ENCODE data around the gene GMPR. TPM values are rescaled to one million over a fixed set of nuclear protein-coding genes. Genes with fewer than 3 reads are reported as not detected.

Gene GMPR
- total RNA-seq, 1 donor from 2014 or later = 2.0 TPM

DNA sequence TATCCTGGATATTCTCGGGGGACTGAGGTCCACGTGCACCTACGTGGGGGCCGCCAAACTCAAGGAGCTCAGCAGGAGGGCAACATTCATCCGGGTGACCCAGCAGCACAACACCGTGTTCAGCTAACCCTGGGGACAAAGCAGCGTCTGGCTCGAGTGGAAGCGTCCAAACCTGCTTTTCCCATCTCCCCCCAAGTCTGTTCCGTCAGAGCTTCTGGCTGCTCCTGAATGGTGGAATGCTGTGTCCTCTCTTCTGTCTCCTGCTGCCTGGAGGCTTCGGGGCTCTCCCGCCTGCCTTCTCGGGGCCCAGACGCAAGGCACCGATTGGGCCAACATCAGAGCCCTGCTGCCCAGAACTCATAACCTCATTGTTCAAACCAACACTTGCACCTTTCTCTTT lies 56.7 kb downstream of the GMPR start:
- H3K36me3 ChIP-seq = no peaks in the 10 kb centered on the region
- no peaks in the 10 kb centered on the region for H3K27me3 ChIP-seq
- intact Hi-C loops (cut with DNase I) = no loop called here
- no peak overlapping the region for H3K4me3 ChIP-seq
- TF ChIP-seq CTCF (IDR thresholded peaks at IDR 0.05) (no peak), POLR2AphosphoS5 (IDR thresholded peaks at IDR 0.05; ENCODE audit: insufficient read depth in 1 of 2, low read depth in 1 of 2) (no peak), POLR2A (IDR thresholded peaks at IDR 0.05) (no peak)
- H3K27ac ChIP-seq = no peak overlapping the region
- H3K9me3 ChIP-seq = no peaks in the 10 kb centered on the region
- DNase-seq (ENCODE audit: extremely low spot score in 2 of 2) = no peak
- H3K4me1 ChIP-seq = no peaks in the 10 kb centered on the region

- Histone ChIP-seq H3K36me3 (no peaks in the 10 kb centered on the region), H3K9me3 (no peaks in the 10 kb centered on the region), H3K4me3 (no peak overlapping the region), H3K27ac (no peak overlapping the region), H3K4me1 (no peaks in the 10 kb centered on the region), H3K27me3 (no peaks in the 10 kb centered on the region)
- intact Hi-C loops (cut with DNase I) = no loop called here
- no peak for DNase-seq (ENCODE audit: extremely low spot score in 2 of 2)
- TF ChIP-seq POLR2AphosphoS5 (IDR thresholded peaks at IDR 0.05; ENCODE audit: insufficient read depth in 1 of 2, low read depth in 1 of 2) = no peak
- TF ChIP-seq CTCF (IDR thresholded peaks at IDR 0.05) = no peak
- TF ChIP-seq POLR2A (IDR thresholded peaks at IDR 0.05) = no peak
These were observed 57.1 kb downstream of the GMPR start for GRCh38 chr6:16295471-16295870.

DNA sequence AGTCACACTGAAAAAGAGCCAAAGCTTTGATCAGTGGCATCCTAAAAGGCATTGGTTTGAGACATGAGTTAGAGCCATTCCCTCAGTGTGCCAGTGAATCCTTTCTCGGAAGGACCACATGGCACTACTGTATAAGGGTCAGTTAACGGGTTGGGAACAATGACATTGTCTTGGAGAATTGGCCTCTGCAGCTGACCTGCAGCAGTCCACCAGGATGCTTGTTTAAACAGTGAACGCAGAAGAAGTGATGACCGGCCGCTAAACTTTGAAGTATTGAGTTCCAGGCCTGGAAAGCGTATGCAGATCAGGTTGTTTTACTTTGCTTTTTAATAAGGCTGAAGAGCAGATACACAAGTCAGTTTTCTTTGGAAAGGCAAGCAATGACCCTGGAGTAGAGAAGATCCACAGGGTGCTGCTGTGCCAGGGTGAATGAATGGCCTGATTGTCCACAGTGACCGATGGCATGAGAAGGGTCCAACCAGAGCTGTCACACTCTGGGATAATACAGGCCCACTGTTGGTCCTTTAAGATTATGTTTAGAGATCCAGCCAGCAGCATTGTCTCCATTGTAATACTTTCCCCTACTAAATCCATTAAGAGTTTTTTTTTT lies 57.8 kb downstream of the GMPR start:
- no peak overlapping the region for H3K4me3 ChIP-seq
- no peak for DNase-seq (ENCODE audit: extremely low spot score in 2 of 2)
- H3K4me1 ChIP-seq = no peaks in the 10 kb centered on the region
- TF ChIP-seq POLR2A (IDR thresholded peaks at IDR 0.05) (no peak), CTCF (IDR thresholded peaks at IDR 0.05) (no peak), POLR2AphosphoS5 (IDR thresholded peaks at IDR 0.05; ENCODE audit: insufficient read depth in 1 of 2, low read depth in 1 of 2) (no peak)
- intact Hi-C loops (cut with DNase I) = no loop called here
- peaks cover 0 to 1% of the 10 kb centered on the region in 2 donors for H3K36me3 ChIP-seq
- H3K27me3 ChIP-seq = no peaks in the 10 kb centered on the region
- H3K9me3 ChIP-seq = no peaks in the 10 kb centered on the region
- H3K27ac ChIP-seq = no peak overlapping the region

- no peak for DNase-seq (ENCODE audit: extremely low spot score in 2 of 2)
- no peaks in the 10 kb centered on the region for H3K9me3 ChIP-seq
- no peak overlapping the region for H3K27ac ChIP-seq
- TF ChIP-seq POLR2A (IDR thresholded peaks at IDR 0.05) (no peak), POLR2AphosphoS5 (IDR thresholded peaks at IDR 0.05; ENCODE audit: insufficient read depth in 1 of 2, low read depth in 1 of 2) (no peak), CTCF (IDR thresholded peaks at IDR 0.05) (no peak)
- no peak overlapping the region for H3K4me3 ChIP-seq
- intact Hi-C loops (cut with DNase I) = no loop called here
- H3K36me3 ChIP-seq = peaks cover 0 to 10% of the 10 kb centered on the region in 2 donors
- H3K4me1 ChIP-seq = no peaks in the 10 kb centered on the region
- H3K27me3 ChIP-seq = no peaks in the 10 kb centered on the region
These were observed 61.5 kb downstream of the GMPR start for GRCh38 chr6:16299861-16300260.

- no peak overlapping the region for H3K4me3 ChIP-seq
- intact Hi-C loops (cut with DNase I) = no loop called here
- DNase-seq (ENCODE audit: extremely low spot score in 2 of 2) = no peak
These were observed 63.1 kb downstream of the GMPR start for GRCh38 chr6:16301511-16301910.

More at GRCh38 chr6:16301511-16301910, 63.1 kb downstream of the GMPR start:
- no peaks in the 10 kb centered on the region for H3K27me3 ChIP-seq
- H3K4me1 ChIP-seq = no peaks in the 10 kb centered on the region
- no peak overlapping the region for H3K27ac ChIP-seq
- H3K36me3 ChIP-seq = peaks cover 0 to 18% of the 10 kb centered on the region in 2 donors
- no peak for TF ChIP-seq POLR2AphosphoS5 (IDR thresholded peaks at IDR 0.05; ENCODE audit: insufficient read depth in 1 of 2, low read depth in 1 of 2)
- no peak for TF ChIP-seq CTCF (IDR thresholded peaks at IDR 0.05)
- TF ChIP-seq POLR2A (IDR thresholded peaks at IDR 0.05) = no peak
- H3K9me3 ChIP-seq = no peaks in the 10 kb centered on the region
